LNCAP (cell line): Measurements from ENCODE around the gene SMC1B.

Experiments used
- CTCF ChIP-seq: fragments of 450-650 bp; IDR thresholded peaks from 2 replicates; pipeline ENCODE4 v1.5.1; 2017; ENCODE audit warnings: mild to moderate bottlenecking

Gene SMC1B

GRCh38 chr22:45334528-45334927 lies 78.9 kb downstream of the SMC1B start:
- no peak for TF ChIP-seq CTCF

- no peak for TF ChIP-seq CTCF
Measured at GRCh38 chr22:45334068-45334467, 79.3 kb downstream of the SMC1B start.

GRCh38 chr22:45332001-45332400 lies 81.4 kb downstream of the SMC1B start:
- no peak for TF ChIP-seq CTCF

GRCh38 chr22:45331486-45331885 lies 81.9 kb downstream of the SMC1B start:
- no peak for TF ChIP-seq CTCF

- TF ChIP-seq CTCF: no peak
Measured at GRCh38 chr22:45330548-45330947, 82.9 kb downstream of the SMC1B start.

- no peak for TF ChIP-seq CTCF
Measured at GRCh38 chr22:45329530-45329936, 83.9 kb downstream of the SMC1B start.

GRCh38 chr22:45328822-45329529 lies 84.4 kb downstream of the SMC1B start:
- TF ChIP-seq CTCF: no peak

GRCh38 chr22:45324311-45324711 lies 89.1 kb downstream of the SMC1B start:
- TF ChIP-seq CTCF: no peak
